HK-2 (cell line): ENCODE results near the gene PTPRN2.
"Not testable (repeated sequence)": the region's sequence is repeated elsewhere in the genome, so short reads cannot be mapped to it uniquely, and the experiment has no call there.

ENCODE experiments used
- DNase-seq: peaks from one replicate; pipeline ENCODE4 v3.0.0-alpha.2; 2018; ENCODE audit not compliant: unreplicated experiment

Gene PTPRN2

GRCh38 chr7:158265743-158266080, 321.9 kb downstream of the PTPRN2 start:
- no peak for DNase-seq

- no peak for DNase-seq
Measured at GRCh38 chr7:158264881-158265742, 322.5 kb downstream of the PTPRN2 start.

GRCh38 chr7:158263964-158264748, 323.5 kb downstream of the PTPRN2 start:
- no peak for DNase-seq

GRCh38 chr7:158263110-158263963, 324.3 kb downstream of the PTPRN2 start:
- DNase-seq, result no peak

GRCh38 chr7:158262284-158263109, 325.1 kb downstream of the PTPRN2 start:
- DNase-seq, result no peak

GRCh38 chr7:158261362-158262235, 326.0 kb downstream of the PTPRN2 start:
- DNase-seq, result no peak

GRCh38 chr7:158260567-158261361, 326.9 kb downstream of the PTPRN2 start:
- no peak for DNase-seq

GRCh38 chr7:158259671-158260418, 327.8 kb downstream of the PTPRN2 start:
- no peak for DNase-seq

GRCh38 chr7:158259141-158259540, 328.5 kb downstream of the PTPRN2 start:
- no peak for DNase-seq

- DNase-seq, result no peak
Measured at GRCh38 chr7:158258411-158259130, 329.1 kb downstream of the PTPRN2 start.

GRCh38 chr7:158257516-158258410, 329.9 kb downstream of the PTPRN2 start:
- no peak for DNase-seq

GRCh38 chr7:158257001-158257400, 330.6 kb downstream of the PTPRN2 start:
- DNase-seq, result no peak

- no peak for DNase-seq
Measured at GRCh38 chr7:158256091-158256816, 331.4 kb downstream of the PTPRN2 start.

- no peak for DNase-seq
Measured at GRCh38 chr7:158255558-158255957, 332.1 kb downstream of the PTPRN2 start.

- DNase-seq, result no peak
Measured at GRCh38 chr7:158255156-158255555, 332.5 kb downstream of the PTPRN2 start.

- DNase-seq, result not testable (repeated sequence)
Measured at GRCh38 chr7:158253670-158254045, 334.0 kb downstream of the PTPRN2 start.
